K562 (cell line): ENCODE measurements around the gene SDHAF3. TPM values are rescaled to one million over a fixed set of nuclear protein-coding genes. Genes with fewer than 3 reads are reported as not detected.
"Not testable (repeated sequence)": the region's sequence is repeated elsewhere in the genome, so short reads cannot be mapped to it uniquely, and the experiment has no call there.

ENCODE experiments used
- ATAC-seq: fragments of 200-7000 bp; cut with Tn5 transposase; 3 replicates; pipeline ENCODE4 v1.9.1; 2020; ENCODE audit warnings: moderate library complexity
- BruUV-seq: library from RNA; stranded (reverse); fragments of 400-500 nt; replicated peaks from 2 replicates; lab custom pipeline; 2021; lab: Mats Ljungman, UMichigan
- CTCF ChIA-PET: fragments of 300-600 bp; formaldehyde crosslinking; extraction: SDS; loops from one replicate; lab custom pipeline; 2021; ENCODE audit warnings: low intra/inter-chr PET ratio; lab: Yijun Ruan, JAX
- POLR2A ChIA-PET: fragments of 300-600, 350-650 bp; sonication (Branson Sonifier 250); formaldehyde crosslinking; extraction: SDS; loops from one replicate; lab custom pipeline; 2021; ENCODE audit warnings: antibody characterized with exemption, inconsistent platforms; lab: Yijun Ruan, JAX
- DNase-seq, 4 experiments: peaks; one replicate each; pipeline versions ENCODE4 v3.0.0 to v3.0.0-alpha.2; 2011 to 2018; ENCODE audit warnings: low spot score in 3 of 4, mixed read lengths in 3 of 4; ENCODE audit errors: extremely low read depth in 1 of 4
- FAIRE-seq: peaks from 2 replicates; lab custom pipeline; 2011; peaks lifted over from hg19 to GRCh38; lab: Jason Lieb, UNC
- H2AFZ ChIP-seq: 2 replicates; pipeline ENCODE4 v1.6.0; 2011; ENCODE audit warnings: low read depth, low read length, control low read depth, inconsistent platforms
- H3K27ac ChIP-seq: fragments of 200-600 bp; 3 replicates; pipeline ENCODE4 v1.8.0; 2011; ENCODE audit warnings: low read depth, mild to moderate bottlenecking, control low read depth, inconsistent platforms, low read length, moderate library complexity, mixed read lengths; ENCODE audit errors: extremely low read depth
- H3K27me3 ChIP-seq, 2 experiments: fragments of 300-600 bp in 1 of 2; 2 replicates in 1 of 2; 3 replicates in 1 of 2; pipeline versions ENCODE4 v1.6.0 to v1.8.0; 2011; ENCODE audit warnings: inconsistent platforms in 2 of 2, low read length in 2 of 2, mild to moderate bottlenecking in 1 of 2, mixed read lengths in 1 of 2, moderate library complexity in 1 of 2; ENCODE audit not compliant: control insufficient read depth in 2 of 2, insufficient read depth in 2 of 2
- H3K36me3 ChIP-seq: fragments of 300-600 bp; 3 replicates; pipeline ENCODE4 v1.8.0; 2011; ENCODE audit warnings: mild to moderate bottlenecking, low read length, inconsistent platforms; ENCODE audit not compliant: control insufficient read depth, insufficient read depth
- H3K4me1 ChIP-seq, 2 experiments: fragments of 200-600 bp in 1 of 2; replicated peaks in 1 of 2; 2 replicates in 1 of 2; 3 replicates in 1 of 2; pipeline versions ENCODE4 v1.5.1 to v1.8.0; 2011; ENCODE audit warnings: inconsistent platforms in 2 of 2, low read length in 2 of 2, mild to moderate bottlenecking in 1 of 2, mixed read lengths in 1 of 2, moderate library complexity in 1 of 2; ENCODE audit not compliant: control insufficient read depth in 2 of 2, insufficient read depth in 2 of 2
- H3K4me2 ChIP-seq: 2 replicates; pipeline ENCODE4 v1.6.1; 2011; ENCODE audit warnings: low read length, control low read depth, inconsistent platforms, mixed read lengths; ENCODE audit not compliant: insufficient read depth
- H3K4me3 ChIP-seq: fragments of 200-600 bp; sonication (generic), shearing (Covaris generic); 2 replicates; pipeline ENCODE4 v1.5.1; 2016; ENCODE audit warnings: control low read depth, inconsistent platforms
- H3K79me2 ChIP-seq: fragments of 200-600 bp; 3 replicates; pipeline ENCODE4 v1.8.0; 2011; ENCODE audit warnings: low read length, inconsistent platforms; ENCODE audit not compliant: control insufficient read depth, insufficient read depth
- H3K9ac ChIP-seq, 2 experiments: 2 replicates each; pipeline versions ENCODE4 v1.6.0 to v1.6.1; 2011; ENCODE audit warnings: low read depth in 2 of 2, low read length in 2 of 2, control low read depth in 1 of 2, inconsistent platforms in 1 of 2, mild to moderate bottlenecking in 1 of 2, mixed read lengths in 1 of 2; ENCODE audit not compliant: insufficient read depth in 1 of 2
- H3K9me1 ChIP-seq: one replicate; pipeline ENCODE4 v1.6.0; 2011; ENCODE audit warnings: inconsistent platforms, mild to moderate bottlenecking, low read length, moderate library complexity; ENCODE audit not compliant: control insufficient read depth, insufficient read depth
- H3K9me3 ChIP-seq: replicated peaks from 2 replicates; pipeline ENCODE4 v1.5.1; 2011; ENCODE audit warnings: low read depth, low read length, inconsistent platforms; ENCODE audit not compliant: control insufficient read depth, insufficient read depth
- H4K20me1 ChIP-seq: replicated peaks from 2 replicates; pipeline ENCODE4 v1.6.1; 2011; ENCODE audit warnings: low read length, inconsistent platforms, mixed read lengths; ENCODE audit not compliant: control insufficient read depth, insufficient read depth
- BCOR ChIP-seq: fragments of 450-650 bp; IDR thresholded peaks from 2 replicates; pipeline ENCODE4 v1.6.1; 2016
- CBFA2T2 ChIP-seq: fragments of 450-650 bp; conservative IDR thresholded peaks from 2 replicates; pipeline ENCODE4 v1.6.1; 2017; ENCODE audit warnings: mild to moderate bottlenecking
- CBFA2T3 ChIP-seq: fragments of 450-650 bp; IDR thresholded peaks from 2 replicates; pipeline ENCODE4 v1.6.1; 2017
- CC2D1A ChIP-seq: fragments of 450-650 bp; IDR thresholded peaks from 2 replicates; pipeline ENCODE4 v1.6.1; 2017; ENCODE audit warnings: mild to moderate bottlenecking
- CCNT2 ChIP-seq: IDR thresholded peaks from 2 replicates; pipeline ENCODE4 v1.6.1; 2011; ENCODE audit warnings: borderline replicate concordance, low read depth, mild to moderate bottlenecking, moderate library complexity, mixed read lengths, low read length; ENCODE audit not compliant: insufficient read length; ENCODE audit errors: extremely low read depth
- EP300 ChIP-seq: IDR thresholded peaks from 2 replicates; pipeline ENCODE4 v1.6.1; 2012; ENCODE audit warnings: low read length, improper control_type of control experiment
- NCOR1 ChIP-seq: fragments of 450-650 bp; IDR thresholded peaks from 2 replicates; pipeline ENCODE4 v1.6.1; 2016; ENCODE audit warnings: mild to moderate bottlenecking, moderate library complexity
- POLR2AphosphoS5 ChIP-seq: IDR thresholded peaks from 2 replicates; pipeline ENCODE4 v1.6.1; 2011; ENCODE audit warnings: mild to moderate bottlenecking, low read depth, low read length, moderate library complexity; ENCODE audit not compliant: control insufficient read depth, insufficient read depth
- SMARCE1 ChIP-seq: fragments of 450-650 bp; IDR thresholded peaks from 2 replicates; pipeline ENCODE4 v1.7.1; 2016; ENCODE audit warnings: mild to moderate bottlenecking
- SOX6 ChIP-seq: fragments of 450-650 bp; IDR thresholded peaks from 2 replicates; pipeline ENCODE4 v1.6.1; 2014; ENCODE audit warnings: mild to moderate bottlenecking
- TCF3 ChIP-seq: sonication (generic); formaldehyde crosslinking; IDR thresholded peaks from 2 replicates; pipeline ENCODE4 v1.4.0; 2020; ENCODE audit warnings: mild to moderate bottlenecking, missing genetic modification reagents
- TRIM24 ChIP-seq, 2 experiments: fragments of 450-650 bp; IDR thresholded peaks; 2 replicates each; pipeline ENCODE4 v1.6.1; 2016
- ZNF146 ChIP-seq: IDR thresholded peaks from one replicate; pipeline ENCODE4 v1.6.1; 2018; ENCODE audit warnings: missing compliant biosample characterization; ENCODE audit not compliant: unreplicated experiment
- ZNF217 ChIP-seq: sonication (generic); formaldehyde crosslinking; IDR thresholded peaks from 2 replicates; pipeline ENCODE4 v1.8.0; 2022; ENCODE audit warnings: mild to moderate bottlenecking, missing genetic modification reagents
- WGBS: fragments of 100-300 bp; shearing (Covaris generic); methylation state at CpG from one replicate; pipeline ENCODE4 v1.1.6; 2016; ENCODE audit warnings: low coverage, mixed read lengths; ENCODE audit not compliant: insufficient coverage; ENCODE audit errors: missing lambda C conversion rate; 5-methylcytosine and 5-hydroxymethylcytosine counted together
- in situ Hi-C: fragments of 300-500 bp; cut with MboI; formaldehyde crosslinking; loops from 4 replicates; pipeline ENCODE4 v1.15.0; 2018; ENCODE audit warnings: inconsistent platforms, mixed read lengths
- intact Hi-C: fragments of 100-400 bp; cut with micrococcal nuclease; formaldehyde crosslinking; loops from 2 replicates; pipeline ENCODE4 v1.14.2; 2022
- polyA plus RNA-seq, 8 experiments: library from polyadenylated mRNA; depleted of rRNA in 4 of 8; stranded (reverse) in 5 of 8; unstranded in 3 of 8; fragments of >200 nt; fragmentation: Nextera tagmentation in 2 of 8; fragmentation: Illumina TruSeq in 1 of 8; extraction: Ambion mirVana in 2 of 8; extraction: Trizol in 1 of 8; gene quantifications; 2 replicates each; pipeline versions ENCODE4 v1.2.1 to v1.2.3, GENCODE V29; 2011 to 2014; ENCODE audit warnings: inconsistent platforms in 1 of 8, missing spikeins in 1 of 8
- total RNA-seq, 7 experiments: library from RNA; depleted of rRNA in 6 of 7; stranded (reverse); fragments of >200 nt in 6 of 7; fragmentation: Illumina TruSeq in 2 of 7; extraction: Trizol in 2 of 7; gene quantifications; 2 replicates each; pipeline versions ENCODE4 v1.2.1 to v1.2.3, GENCODE V29; 2011 to 2021; ENCODE audit warnings: low replicate concordance in 1 of 7
- TF ChIP-seq, protein P1 (sequence below), 2 experiments: fragments of 150-350 bp in 1 of 2; IDR thresholded peaks; 2 replicates each; pipeline ENCODE4 v1.6.1; 2012 to 2016; ENCODE audit warnings: low read depth in 2 of 2, low read length in 2 of 2, mild to moderate bottlenecking in 1 of 2, moderate library complexity in 1 of 2

The SDHAF3 gene
- total and polyA plus RNA-seq, 9 of the 15 experiments (the other 6 are each of a cell fraction or from before 2014, with no cell fraction given), result 51.5 to 403 (median 145) TPM

DNA sequence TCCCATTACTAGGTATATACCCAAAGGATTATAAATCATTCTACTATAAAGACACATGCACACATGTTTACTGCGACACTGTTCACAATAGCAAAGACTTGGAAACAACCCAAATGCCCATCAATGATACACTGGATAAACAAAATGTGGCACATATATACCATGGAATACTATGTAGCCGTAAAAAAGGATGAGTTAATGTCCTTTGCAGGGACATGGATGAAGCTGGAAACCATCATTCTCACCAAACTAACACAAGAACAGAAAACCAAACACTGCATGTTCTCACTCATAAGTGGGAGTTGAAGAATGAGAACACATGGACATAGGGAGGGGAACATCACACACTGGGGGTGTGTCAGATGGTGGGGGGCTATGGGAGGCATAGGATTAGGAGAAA, 78.7 kb downstream of the SDHAF3 start:
- FAIRE-seq, POLR2A ChIA-PET, intact Hi-C loops, H3K9me3 ChIP-seq, H2AFZ ChIP-seq, in situ Hi-C loops, CTCF ChIA-PET, H4K20me1 ChIP-seq, H3K4me2 ChIP-seq, H3K27me3 ChIP-seq, DNase-seq, H3K9ac ChIP-seq, H3K27ac ChIP-seq, BruUV-seq, H3K4me1 ChIP-seq, H3K79me2 ChIP-seq, ATAC-seq, H3K36me3 ChIP-seq, H3K4me3 ChIP-seq, H3K9me1 ChIP-seq: not testable (repeated sequence)
- peak; percentile 60 for TF ChIP-seq ZNF146 (CRISPR knock-in tag)
- WGBS, result 30% methylated on average over 2 of the region's 2 CpGs

DNA sequence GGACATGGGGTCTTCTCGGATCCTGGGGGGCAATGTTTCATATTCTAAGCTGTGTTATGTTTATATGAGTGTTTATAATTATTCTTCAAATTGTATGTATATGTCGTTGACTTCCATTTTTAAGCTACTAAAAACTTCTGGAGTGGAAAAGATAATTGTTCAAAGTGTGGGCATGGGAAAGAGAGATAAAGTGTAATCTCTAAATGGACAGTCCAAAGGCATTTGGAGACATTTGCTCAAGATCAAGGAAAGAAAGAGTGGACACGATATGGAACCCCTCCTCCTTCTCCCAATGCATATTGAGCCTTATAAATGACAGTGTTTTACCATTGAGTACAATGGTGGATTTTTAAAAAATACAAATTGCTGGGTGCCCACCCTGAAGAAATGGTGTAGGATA, 81.1 kb downstream of the SDHAF3 start:
- Histone ChIP-seq H3K36me3 (no peaks in the 10 kb centered on the region), H3K79me2 (no peaks in the 10 kb centered on the region), H3K9me3 (no peaks in the 10 kb centered on the region), H4K20me1 (no peaks in the 10 kb centered on the region), H3K27me3 (peaks cover 2 to 19% of the 10 kb centered on the region in 2 experiments; a peak in 2 of 5 replicates), H3K4me3 (no peak overlapping the region), H3K9ac (peak overlapping the region in 1 of 2 experiments; percentile 43; a peak in 2 of 4 replicates), H3K4me2 (peak overlapping the region; percentile 68), H2AFZ (peak overlapping the region; percentile 77), H3K27ac (peak overlapping the region; percentile 53), H3K4me1 (peaks cover 0 to 5% of the 10 kb centered on the region in 2 experiments; a peak in 2 of 5 replicates), H3K9me1 (no peaks in the 10 kb centered on the region)
- DNase-seq, result peak in 2 of 4 experiments; percentile 45 to 54
- POLR2A ChIA-PET, result interaction anchor here (1.7 kb wide), 1 partner anchor 10 kb away, joined by 4 read pairs; no protein-coding TSS in a partner anchor
- intact Hi-C loops, result no loop called here
- FAIRE-seq, result peak; percentile 84
- 5% methylated on average over 3 of the region's 3 CpGs for WGBS
- in situ Hi-C loops, result no loop called here
- no TSS peak for BruUV-seq
- peak; percentile 89 for ATAC-seq
- CTCF ChIA-PET, result no interaction called here
- TF ChIP-seq, protein P1, sequence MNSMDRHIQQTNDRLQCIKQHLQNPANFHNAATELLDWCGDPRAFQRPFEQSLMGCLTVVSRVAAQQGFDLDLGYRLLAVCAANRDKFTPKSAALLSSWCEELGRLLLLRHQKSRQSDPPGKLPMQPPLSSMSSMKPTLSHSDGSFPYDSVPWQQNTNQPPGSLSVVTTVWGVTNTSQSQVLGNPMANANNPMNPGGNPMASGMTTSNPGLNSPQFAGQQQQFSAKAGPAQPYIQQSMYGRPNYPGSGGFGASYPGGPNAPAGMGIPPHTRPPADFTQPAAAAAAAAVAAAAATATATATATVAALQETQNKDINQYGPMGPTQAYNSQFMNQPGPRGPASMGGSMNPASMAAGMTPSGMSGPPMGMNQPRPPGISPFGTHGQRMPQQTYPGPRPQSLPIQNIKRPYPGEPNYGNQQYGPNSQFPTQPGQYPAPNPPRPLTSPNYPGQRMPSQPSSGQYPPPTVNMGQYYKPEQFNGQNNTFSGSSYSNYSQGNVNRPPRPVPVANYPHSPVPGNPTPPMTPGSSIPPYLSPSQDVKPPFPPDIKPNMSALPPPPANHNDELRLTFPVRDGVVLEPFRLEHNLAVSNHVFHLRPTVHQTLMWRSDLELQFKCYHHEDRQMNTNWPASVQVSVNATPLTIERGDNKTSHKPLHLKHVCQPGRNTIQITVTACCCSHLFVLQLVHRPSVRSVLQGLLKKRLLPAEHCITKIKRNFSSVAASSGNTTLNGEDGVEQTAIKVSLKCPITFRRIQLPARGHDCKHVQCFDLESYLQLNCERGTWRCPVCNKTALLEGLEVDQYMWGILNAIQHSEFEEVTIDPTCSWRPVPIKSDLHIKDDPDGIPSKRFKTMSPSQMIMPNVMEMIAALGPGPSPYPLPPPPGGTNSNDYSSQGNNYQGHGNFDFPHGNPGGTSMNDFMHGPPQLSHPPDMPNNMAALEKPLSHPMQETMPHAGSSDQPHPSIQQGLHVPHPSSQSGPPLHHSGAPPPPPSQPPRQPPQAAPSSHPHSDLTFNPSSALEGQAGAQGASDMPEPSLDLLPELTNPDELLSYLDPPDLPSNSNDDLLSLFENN (IDR thresholded peaks at IDR 0.05; ENCODE audit: low read depth in 2 of 2, low read length in 2 of 2), result 0 out of 4 replicates have a peak, but pooled peaks of 1 of the 2 experiments have one; percentile 43
- TF ChIP-seq CC2D1A (peak; percentile 43; the same call in 1 of the 2 replicates), SOX6 (peak; percentile 59; the same call in 1 of the 2 replicates), BCOR (0 out of 2 replicates have a peak, but pooled peaks have one; percentile 17), NCOR1 (peak; percentile 82), TCF3 (CRISPR knock-in tag) (peak; percentile 84), EP300 (peak; percentile 74), CBFA2T2 (peak; percentile 86), SMARCE1 (peak; percentile 70; the same call in 1 of the 2 replicates), POLR2AphosphoS5 (0 out of 2 replicates have a peak, but pooled peaks have one; percentile 25), CCNT2 (peak; percentile 27), TRIM24 (IDR thresholded peaks at IDR 0.05) (peak; percentile 80 to 90), ZNF217 (CRISPR knock-in tag) (no peak), CBFA2T3 (peak; percentile 92)
